Measurements from ENCODE around the gene NSD1. TPM values are rescaled to one million over a fixed set of nuclear protein-coding genes. Genes with fewer than 3 reads are reported as not detected.

Gene NSD1
- total and polyA plus RNA-seq, 10 of the 15 experiments (the other 5 are each of a cell fraction or from before 2014, with no cell fraction given), result 7.0 to 57.9 (median 30.4) TPM

DNA sequence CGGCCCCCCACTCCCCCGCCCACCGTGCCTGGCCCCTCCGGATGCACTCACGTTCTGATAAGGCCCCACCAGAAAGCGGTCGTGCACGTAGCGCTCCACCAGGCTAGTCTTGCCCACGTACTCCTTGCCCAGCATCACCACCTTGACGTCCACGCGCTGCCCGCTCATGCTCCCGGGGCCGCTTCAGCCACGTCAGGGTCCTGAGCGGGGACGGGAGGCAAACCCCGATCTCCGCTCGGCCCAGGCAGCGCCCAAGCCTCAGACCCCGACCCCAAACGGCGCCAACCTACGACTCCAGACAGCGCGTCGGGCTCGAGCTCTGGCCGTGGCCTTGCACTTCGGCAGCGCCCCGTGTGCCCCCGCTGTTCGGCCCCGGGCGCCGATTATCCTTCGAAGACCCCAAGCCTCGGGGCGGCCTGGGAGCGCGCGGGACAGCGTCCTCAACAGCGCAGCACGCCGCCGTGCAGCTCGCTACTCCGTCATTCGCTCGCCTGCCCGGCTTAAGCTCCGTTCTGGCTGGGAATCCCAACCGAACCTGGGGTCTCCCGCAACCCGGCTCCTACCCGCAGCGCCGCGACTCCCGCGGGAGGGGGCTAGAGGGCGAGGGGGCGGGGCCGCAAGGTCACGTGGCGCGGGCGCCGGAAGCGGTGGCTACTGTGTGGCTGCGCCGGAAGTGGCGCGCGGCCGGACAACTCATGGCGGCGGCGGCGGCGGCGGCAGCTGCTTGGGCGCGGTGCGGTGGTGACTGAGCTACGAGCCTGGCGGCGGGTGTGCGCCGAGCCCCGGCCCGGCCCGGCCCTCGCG, 169.8 kb downstream of the NSD1 start, which contains the start of the genes PRELID1 and RAB24 (continued):
- TF ChIP-seq NR2F1 (conservative IDR thresholded peaks at IDR 0.05) (peak; percentile 57; the same call in 1 of the 2 replicates), BCLAF1 (IDR thresholded peaks at IDR 0.05) (0 out of 2 replicates have a peak, but pooled peaks have one; percentile 42), MEF2B (IDR thresholded peaks at IDR 0.05; ENCODE audit: partially characterized antibody, poor library complexity, severe bottlenecking) (peak; percentile 18), NFYA (IDR thresholded peaks at IDR 0.05; ENCODE audit: borderline replicate concordance, low read depth, low read length) (no peak), ELK1 (IDR thresholded peaks at IDR 0.05; ENCODE audit: low read depth, low read length) (0 out of 2 replicates have a peak, but pooled peaks have one; percentile 44), PAX5 (IDR thresholded peaks at IDR 0.05; ENCODE audit: borderline replicate concordance, low read depth, low read length) (no peak), POLR2AphosphoS5 (IDR thresholded peaks at IDR 0.05; ENCODE audit: low read length) (peak; percentile 39; the same call in 1 of the 2 replicates), JUND (IDR thresholded peaks at IDR 0.05; ENCODE audit: low read depth, low read length) (no peak), RAD51 (IDR thresholded peaks at IDR 0.05) (peak; percentile 78), RB1 (IDR thresholded peaks at IDR 0.05; ENCODE audit: borderline replicate concordance) (peak; percentile 47; the same call in 1 of the 2 replicates), SIN3A (IDR thresholded peaks at IDR 0.05; ENCODE audit: low read depth, low read length) (peak; percentile 25; the same call in 1 of the 2 replicates), CREB1 (IDR thresholded peaks at IDR 0.05; ENCODE audit: low read depth) (peak; percentile 88)
- TF ChIP-seq, protein P1, sequence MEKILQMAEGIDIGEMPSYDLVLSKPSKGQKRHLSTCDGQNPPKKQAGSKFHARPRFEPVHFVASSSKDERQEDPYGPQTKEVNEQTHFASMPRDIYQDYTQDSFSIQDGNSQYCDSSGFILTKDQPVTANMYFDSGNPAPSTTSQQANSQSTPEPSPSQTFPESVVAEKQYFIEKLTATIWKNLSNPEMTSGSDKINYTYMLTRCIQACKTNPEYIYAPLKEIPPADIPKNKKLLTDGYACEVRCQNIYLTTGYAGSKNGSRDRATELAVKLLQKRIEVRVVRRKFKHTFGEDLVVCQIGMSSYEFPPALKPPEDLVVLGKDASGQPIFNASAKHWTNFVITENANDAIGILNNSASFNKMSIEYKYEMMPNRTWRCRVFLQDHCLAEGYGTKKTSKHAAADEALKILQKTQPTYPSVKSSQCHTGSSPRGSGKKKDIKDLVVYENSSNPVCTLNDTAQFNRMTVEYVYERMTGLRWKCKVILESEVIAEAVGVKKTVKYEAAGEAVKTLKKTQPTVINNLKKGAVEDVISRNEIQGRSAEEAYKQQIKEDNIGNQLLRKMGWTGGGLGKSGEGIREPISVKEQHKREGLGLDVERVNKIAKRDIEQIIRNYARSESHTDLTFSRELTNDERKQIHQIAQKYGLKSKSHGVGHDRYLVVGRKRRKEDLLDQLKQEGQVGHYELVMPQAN (conservative IDR thresholded peaks at IDR 0.05), result peak; percentile 91; the same call in 1 of the 2 replicates
- TF ChIP-seq, protein P2, sequence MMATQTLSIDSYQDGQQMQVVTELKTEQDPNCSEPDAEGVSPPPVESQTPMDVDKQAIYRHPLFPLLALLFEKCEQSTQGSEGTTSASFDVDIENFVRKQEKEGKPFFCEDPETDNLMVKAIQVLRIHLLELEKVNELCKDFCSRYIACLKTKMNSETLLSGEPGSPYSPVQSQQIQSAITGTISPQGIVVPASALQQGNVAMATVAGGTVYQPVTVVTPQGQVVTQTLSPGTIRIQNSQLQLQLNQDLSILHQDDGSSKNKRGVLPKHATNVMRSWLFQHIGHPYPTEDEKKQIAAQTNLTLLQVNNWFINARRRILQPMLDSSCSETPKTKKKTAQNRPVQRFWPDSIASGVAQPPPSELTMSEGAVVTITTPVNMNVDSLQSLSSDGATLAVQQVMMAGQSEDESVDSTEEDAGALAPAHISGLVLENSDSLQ (IDR thresholded peaks at IDR 0.05), result no peak
- TF ChIP-seq, protein P3, sequence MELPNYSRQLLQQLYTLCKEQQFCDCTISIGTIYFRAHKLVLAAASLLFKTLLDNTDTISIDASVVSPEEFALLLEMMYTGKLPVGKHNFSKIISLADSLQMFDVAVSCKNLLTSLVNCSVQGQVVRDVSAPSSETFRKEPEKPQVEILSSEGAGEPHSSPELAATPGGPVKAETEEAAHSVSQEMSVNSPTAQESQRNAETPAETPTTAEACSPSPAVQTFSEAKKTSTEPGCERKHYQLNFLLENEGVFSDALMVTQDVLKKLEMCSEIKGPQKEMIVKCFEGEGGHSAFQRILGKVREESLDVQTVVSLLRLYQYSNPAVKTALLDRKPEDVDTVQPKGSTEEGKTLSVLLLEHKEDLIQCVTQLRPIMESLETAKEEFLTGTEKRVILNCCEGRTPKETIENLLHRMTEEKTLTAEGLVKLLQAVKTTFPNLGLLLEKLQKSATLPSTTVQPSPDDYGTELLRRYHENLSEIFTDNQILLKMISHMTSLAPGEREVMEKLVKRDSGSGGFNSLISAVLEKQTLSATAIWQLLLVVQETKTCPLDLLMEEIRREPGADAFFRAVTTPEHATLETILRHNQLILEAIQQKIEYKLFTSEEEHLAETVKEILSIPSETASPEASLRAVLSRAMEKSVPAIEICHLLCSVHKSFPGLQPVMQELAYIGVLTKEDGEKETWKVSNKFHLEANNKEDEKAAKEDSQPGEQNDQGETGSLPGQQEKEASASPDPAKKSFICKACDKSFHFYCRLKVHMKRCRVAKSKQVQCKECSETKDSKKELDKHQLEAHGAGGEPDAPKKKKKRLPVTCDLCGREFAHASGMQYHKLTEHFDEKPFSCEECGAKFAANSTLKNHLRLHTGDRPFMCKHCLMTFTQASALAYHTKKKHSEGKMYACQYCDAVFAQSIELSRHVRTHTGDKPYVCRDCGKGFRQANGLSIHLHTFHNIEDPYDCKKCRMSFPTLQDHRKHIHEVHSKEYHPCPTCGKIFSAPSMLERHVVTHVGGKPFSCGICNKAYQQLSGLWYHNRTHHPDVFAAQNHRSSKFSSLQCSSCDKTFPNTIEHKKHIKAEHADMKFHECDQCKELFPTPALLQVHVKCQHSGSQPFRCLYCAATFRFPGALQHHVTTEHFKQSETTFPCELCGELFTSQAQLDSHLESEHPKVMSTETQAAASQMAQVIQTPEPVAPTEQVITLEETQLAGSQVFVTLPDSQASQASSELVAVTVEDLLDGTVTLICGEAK (IDR thresholded peaks at IDR 0.05; ENCODE audit: borderline replicate concordance), result peak; percentile 42; the same call in 1 of the 2 replicates
